Stimulated activated CD8-positive, alpha-beta memory T cell treated with anti-CD3 and anti-CD28 coated beads, Interleukin-2, amount 100 ng/mL, for 1 hour (primary cell): ENCODE results near the gene SLC25A44.
A peak's percentile ranks its signal among the peaks of the same experiment; 100 is the strongest.

Experiments
- DNase-seq, 2 donors: peaks; one replicate each; pipeline ENCODE4 v3.0.0-alpha.2; 2020; ENCODE audit warnings: low read depth in 2 of 2

Gene SLC25A44

DNA sequence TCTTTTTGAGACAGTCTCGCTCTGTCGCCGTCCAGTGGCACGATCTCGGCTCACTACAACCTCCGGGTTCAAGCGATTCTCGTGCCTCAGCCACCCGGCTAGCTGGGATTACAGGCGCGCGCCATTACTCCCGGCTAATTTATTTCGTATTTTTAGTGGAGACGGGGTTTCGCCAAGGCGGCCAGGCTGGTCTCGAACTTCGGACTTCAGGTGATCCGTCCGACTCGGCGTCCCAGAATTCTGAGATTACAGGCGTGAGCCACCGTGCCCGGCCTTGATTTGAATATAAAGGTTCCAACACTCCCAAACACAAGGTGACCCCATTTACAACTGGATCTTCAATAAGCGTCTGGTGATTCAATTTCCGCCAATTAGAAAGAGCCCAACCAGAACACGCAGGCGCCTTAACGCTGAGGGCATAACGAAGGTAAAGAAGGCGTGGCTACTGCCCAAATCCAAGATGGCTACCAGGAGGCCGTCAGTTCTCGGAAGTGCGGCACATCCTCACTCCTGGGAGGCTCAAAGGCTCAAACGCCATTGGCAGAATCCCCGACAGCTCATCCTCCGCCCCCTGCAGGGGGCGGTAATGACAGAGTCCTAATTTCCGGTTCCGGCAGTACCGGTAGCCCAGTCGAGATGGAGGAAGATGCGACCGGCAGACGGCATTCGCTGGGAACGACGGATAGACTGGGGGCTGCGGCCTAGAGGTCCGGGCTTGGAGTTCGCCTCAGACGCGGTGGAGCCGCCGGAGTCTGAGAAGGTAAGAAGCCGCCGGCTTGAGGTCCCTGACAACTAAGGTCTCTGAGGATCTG lies at the start of gene SLC25A44:
TSS of gene SLC25A44 (plus strand) at position 617 of the 812 bp plus-strand sequence. CDS start 5,744 bp downstream, outside the sequence.
- peak; percentile 89 to 94 for DNase-seq

DNA sequence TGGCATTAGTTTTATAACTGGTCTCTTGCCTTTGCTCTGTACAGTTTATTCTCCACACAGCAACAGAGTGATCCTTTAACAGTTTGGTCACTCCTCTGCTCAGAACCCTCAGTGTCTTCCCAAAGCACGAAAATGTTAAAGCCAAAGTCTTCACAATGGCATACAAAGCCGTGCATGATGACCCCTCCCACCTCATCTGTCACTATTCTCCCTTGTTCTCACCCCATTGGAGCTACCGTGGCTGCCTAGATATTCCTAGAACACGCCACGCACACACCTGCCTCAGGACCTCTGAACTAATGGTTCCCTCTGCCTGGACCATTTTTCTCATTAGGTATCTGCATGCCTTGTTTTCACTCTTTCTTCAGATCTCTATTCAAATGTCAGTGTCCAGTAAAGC lies 49.2 kb upstream of the SLC25A44 start:
- DNase-seq, result no peak

GRCh38 chr1:156145650-156146019 lies 48.3 kb upstream of the SLC25A44 start:
- DNase-seq, result no peak

DNA sequence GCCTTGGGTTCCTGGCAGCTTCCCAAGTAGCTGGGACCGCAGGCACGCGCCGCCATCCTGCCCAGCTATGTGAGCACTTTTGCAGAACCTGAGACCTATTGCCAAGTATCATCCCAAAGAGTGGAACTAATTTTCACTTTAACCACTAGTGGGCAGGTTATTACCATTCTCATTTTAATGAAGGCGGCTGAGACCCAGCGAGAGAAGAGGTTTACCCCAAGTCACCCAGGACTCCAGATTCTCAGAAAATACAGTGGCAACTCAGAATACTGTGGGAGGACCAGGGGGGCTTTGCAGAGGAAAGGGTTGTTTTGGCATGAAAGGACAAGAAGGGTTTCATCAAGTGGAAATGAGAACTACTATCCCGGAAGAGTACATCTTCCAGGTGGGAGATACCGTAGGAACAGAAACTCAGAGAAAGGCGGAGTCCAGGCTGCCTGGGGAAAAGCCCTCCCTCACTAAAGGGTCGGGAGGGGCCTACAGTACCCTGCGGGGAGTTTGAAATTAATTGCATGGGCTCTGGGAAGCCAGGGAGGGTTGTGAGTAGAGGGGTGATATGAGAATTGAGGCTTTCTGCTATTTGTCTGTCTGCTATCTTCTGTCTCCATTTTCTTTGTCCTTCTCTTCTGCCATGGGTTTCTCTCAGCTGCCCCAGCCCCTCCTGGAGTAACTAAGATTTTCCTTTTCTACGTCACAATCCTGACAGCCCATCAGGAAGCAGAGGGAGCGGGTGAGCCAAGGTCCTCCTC lies 47.7 kb upstream of the SLC25A44 start:
- no peak for DNase-seq

DNA sequence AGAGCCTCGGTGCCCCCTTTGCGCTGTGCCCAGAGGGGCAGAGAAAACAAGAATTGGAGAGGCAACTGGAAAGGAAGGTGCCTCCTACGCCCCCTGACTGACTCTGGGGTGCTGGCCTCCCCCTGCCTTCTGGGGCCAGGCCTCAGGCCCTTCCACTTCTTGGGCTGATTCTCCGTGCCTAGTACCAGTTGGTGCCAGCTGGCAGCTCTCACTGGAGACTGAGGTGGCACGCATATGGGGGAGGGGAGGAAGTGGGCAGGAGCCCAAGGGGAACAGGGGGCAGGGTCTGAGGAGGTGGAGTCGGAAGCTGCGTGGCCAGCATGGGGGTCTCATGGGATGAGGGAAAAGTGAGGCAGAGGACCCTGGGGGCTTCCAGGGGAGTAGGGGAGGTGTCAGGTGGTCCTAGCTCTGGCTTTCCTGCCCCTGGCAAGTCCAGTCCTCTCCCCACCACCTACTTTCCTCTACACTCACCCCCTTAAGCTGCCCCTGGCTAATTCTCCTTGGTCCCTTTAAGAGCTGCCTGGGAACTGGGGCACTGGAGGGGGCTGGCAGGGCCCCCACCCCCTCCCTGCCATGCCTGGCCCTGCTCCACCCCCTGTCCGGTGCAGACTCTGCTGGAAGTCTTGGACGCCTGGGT lies 47.0 kb upstream of the SLC25A44 start:
- no peak for DNase-seq

- no peak for DNase-seq
Observed at GRCh38 chr1:156148216-156148615, 45.7 kb upstream of the SLC25A44 start.

DNA sequence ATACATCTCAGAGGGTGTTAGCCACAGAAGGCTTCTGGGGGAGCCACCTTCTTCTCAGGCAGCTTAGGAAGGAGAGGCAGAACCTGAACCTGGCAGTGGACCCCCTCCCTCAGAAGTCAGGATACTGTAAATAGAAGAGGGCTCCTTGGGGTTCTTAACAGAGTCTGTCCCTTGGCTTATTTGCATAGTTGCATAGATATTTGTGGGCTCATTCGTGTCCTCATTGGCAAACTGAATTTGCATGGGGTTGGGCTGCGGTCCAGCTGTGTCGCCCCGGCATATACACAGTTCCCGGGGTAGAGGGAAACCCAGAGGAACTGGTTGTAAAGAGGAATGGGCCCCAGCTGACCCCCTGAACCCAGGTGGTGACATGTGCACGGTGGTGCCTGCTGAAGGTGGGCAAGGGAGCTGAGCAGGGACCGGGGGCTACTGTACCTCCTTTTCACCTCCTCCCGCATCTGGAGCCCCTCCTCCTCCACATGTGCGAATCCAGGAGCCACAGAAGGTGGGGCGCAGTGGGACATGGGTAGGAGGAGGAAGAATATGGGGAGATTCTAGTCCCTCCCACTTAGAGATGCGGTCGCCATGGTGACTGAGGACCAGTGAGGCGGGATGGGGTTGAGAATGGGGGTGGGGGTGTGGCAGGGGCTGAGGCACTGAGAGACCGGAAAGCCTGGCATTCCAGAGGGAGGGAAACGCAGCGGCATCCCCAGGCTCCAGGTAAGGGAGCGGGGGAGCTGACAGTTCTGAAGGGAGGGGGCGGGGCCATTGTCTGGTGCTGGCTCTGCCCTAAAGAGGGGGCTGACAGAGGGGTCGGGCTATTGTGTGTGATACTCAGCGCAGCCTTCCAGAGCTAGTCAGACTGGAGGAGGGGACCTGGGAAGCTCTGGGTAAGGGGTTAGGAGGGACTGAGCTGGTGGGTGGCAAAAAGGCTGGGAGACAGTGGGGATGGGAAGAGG lies 44.3 kb upstream of the SLC25A44 start:
- DNase-seq, result no peak

GRCh38 chr1:156150333-156151011 lies 43.4 kb upstream of the SLC25A44 start:
- DNase-seq, result no peak

DNA sequence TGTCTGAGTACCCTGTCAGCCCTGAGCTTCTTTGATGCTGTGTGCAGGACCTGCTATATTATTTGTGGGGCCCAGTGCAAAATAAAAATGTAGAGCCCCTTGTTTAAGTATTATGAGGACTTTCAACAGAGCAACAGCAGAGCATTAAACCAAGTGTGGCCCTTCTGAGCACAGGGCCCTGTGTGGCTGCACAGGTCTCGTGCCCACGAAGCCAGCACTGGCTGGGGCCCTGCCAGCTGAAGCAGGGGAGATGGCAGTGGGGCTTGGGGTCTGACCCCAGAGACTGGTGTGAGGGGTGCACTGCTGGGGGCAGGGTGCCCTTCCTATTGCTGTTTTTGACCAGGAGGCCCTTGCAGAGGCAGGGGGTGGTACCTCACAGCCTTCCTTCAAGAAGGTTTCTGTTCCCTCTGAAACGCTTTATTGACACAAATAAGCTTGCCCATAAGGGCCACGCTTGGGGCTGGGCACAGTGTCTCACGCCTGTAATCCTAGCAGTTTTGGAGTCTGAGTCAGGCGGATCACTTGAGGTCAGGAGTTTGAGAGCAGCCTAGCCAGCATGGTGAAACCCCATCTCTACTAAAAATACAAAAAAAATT lies 42.7 kb upstream of the SLC25A44 start:
- DNase-seq, result no peak

- DNase-seq, result no peak
Observed at GRCh38 chr1:156152628-156153027, 41.3 kb upstream of the SLC25A44 start.

DNA sequence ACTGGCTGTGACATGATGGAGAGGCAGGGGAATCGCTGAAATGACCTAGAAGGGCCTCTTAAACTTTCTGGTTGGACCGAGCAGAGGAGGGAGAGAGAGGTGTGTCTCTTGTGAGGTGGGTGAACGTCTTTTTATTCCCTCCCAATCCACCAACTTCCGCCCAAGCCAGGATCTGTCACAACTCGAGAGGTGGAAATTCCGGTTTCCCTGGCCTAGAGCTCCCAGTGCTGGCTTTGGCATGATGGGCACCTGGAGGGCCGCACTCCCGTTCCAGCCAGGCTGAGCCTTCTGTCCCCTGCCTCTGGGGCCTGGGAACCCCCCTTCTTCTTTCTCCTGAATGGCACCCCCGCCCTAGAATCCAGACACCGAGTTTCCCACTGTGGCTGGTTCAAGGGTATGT lies 40.5 kb upstream of the SLC25A44 start, which contains the start of gene SEMA4A:
TSS of gene SEMA4A (plus strand) at position 224 of the 400 bp plus-strand sequence. CDS start 994 bp downstream, outside the sequence.
- DNase-seq, result no peak

- DNase-seq, result no peak
Observed at GRCh38 chr1:156154317-156154749, 39.6 kb upstream of the SLC25A44 start.

DNA sequence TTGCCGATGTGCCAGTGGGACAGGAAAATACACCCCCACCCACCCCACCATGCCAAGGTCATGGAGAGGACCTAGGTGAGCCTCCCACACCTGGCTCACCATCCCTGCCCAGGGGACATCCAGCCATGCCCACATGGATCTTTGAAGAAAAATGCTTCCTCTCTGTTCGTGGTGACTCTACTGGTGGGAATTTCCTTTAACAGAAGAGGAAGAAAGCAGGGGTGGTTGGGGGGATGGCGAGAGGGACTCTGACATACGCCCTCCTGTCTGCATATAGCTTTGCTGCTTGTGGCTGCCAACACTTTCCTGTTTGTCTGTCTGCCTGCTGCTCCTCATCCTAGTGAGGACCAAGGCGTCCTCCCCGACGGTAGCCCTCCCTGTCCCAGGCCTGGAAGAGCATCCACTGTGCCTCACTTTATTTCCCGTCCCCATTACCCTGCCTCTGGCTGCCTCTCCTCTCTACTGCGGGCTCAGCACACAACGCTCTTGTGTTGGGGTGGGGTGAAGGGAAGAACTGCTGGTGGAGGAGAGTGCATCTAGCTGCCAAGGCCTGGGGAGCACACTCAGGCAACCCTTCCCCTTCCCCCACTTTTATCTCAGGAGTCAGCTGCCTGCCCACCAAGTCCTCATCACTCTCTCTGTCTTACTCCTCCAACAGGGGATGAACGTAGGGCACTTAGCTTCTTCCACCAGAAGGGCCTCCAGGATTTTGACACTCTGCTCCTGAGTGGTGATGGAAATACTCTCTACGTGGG lies 38.0 kb upstream of the SLC25A44 start:
- no peak for DNase-seq

GRCh38 chr1:156157506-156157905 lies 36.4 kb upstream of the SLC25A44 start:
- no peak for DNase-seq

DNA sequence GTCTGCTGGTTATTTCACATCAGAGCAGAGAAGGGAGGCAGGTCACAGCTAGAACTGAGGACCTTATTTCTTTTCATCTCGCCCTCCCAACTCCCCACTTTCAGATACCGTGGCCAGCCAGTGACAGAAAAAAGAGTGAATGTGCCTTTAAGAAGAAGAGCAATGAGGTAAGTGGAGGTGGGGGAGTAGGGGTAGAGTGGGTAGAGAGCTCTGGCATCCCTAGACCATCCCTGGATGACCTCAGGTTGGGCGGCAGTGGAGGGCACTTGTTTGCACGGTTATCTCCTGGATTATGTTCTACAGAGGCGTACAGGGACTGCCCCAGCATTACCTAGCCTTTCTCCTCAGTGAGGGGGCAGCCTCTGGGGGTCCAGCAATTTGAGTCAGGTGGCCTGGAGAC lies 35.9 kb upstream of the SLC25A44 start:
- DNase-seq, result no peak

DNA sequence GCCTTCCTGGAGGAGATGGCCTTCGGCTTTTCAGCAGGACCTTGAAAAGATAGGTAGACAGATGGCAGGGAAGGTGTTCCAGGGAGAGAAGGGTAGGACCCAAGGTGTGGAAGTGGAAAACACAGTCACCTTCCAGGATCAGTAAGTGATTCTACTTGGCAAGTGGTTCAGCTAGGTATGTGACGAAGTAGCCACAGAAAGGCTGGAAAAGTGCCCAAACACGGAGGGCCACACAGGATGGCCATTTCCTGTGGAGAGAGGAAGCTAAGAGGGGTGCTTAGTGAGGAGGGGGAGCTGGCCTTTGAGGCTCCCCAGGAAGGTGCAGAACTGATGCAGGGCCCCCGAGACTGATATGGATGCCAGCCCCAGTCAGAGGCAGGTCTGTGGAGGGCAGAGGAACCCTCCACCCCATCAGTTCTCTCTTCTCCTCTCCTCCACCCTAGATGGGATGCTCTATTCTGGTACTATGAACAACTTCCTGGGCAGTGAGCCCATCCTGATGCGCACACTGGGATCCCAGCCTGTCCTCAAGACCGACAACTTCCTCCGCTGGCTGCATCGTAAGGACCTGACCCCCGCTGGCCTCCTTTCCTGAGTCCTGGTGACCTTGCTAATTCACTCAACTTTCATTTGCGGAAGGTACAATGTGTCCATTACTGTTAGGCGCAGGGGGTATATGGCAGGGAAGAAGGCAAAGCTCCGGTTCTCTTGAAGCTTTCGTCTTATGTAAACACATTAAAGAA lies 33.7 kb upstream of the SLC25A44 start:
- no peak for DNase-seq

- peak; percentile 20 to 33 for DNase-seq
Observed at GRCh38 chr1:156160743-156161171, 33.1 kb upstream of the SLC25A44 start.

DNA sequence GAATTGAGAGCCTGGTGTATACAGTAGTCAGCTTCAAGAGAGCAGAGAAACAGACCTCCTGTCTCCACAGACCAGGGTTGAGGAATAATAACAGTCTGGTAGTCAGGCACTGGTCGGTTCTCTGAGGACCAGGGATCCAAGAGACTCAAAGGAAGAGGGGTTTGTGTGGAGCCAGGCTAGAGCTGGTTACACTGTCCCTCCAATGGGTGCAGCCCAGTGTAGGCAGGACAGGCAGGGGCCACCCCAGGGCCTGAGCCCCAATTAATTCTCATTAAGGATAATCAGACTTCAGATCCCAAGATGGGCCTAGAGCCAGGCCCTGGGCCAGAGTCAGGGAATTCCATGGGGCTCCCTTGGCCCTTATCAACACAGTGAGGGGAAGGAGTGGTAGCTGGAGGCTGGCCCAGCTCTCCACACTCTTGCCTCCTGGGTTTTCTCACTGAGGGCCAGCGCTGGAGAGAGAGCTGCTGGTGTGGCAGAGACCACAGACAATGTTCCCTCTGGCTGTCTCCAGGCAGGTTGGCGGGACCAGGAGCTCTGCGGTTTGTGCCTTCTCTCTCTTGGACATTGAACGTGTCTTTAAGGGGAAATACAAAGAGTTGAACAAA lies 31.4 kb upstream of the SLC25A44 start:
- DNase-seq, result no peak
